HFFc6 (cell line): ENCODE measurements around the gene LRRC8A. TPM values are rescaled to one million over a fixed set of nuclear protein-coding genes. Genes with fewer than 3 reads are reported as not detected.
A peak's percentile ranks its signal among the peaks of the same experiment; 100 is the strongest.

Experiments
- DNase-seq: peaks from one replicate; pipeline ENCODE4 v3.0.0-alpha.2; 2018
- H3K27ac Mint-ChIP-seq: 2 replicates; pipeline ENCODE4 v1.8.0; 2020; ENCODE audit warnings: mild to moderate bottlenecking, mixed read lengths
- H3K27me3 Mint-ChIP-seq: 2 replicates; pipeline ENCODE4 v1.8.0; 2021; ENCODE audit warnings: mild to moderate bottlenecking, moderate library complexity, mixed read lengths; ENCODE audit not compliant: insufficient read depth
- H3K36me3 Mint-ChIP-seq: 2 replicates; pipeline ENCODE4 v1.8.0; 2021; ENCODE audit warnings: low read depth, mixed read lengths
- H3K4me1 Mint-ChIP-seq: 2 replicates; pipeline ENCODE4 v1.8.0; 2020; ENCODE audit warnings: low read depth, mixed read lengths
- H3K4me3 Mint-ChIP-seq: 2 replicates; pipeline ENCODE4 v1.8.0; 2020; ENCODE audit warnings: mild to moderate bottlenecking, moderate library complexity, mixed read lengths
- H3K9me3 Mint-ChIP-seq: 2 replicates; pipeline ENCODE4 v1.8.0; 2020; ENCODE audit warnings: mild to moderate bottlenecking, mixed read lengths
- CTCF ChIP-seq: fragments of 200-600 bp; sonication (generic); IDR thresholded peaks from 2 replicates; pipeline ENCODE4 v1.5.0; 2021; ENCODE audit warnings: antibody characterized with exemption, mild to moderate bottlenecking
- total RNA-seq, 6 experiments: library from RNA; stranded (reverse); fragmentation: NEBNext Ultra II Directional; extraction: Animal tissue kit (Norgen Biotek cat#: 25700); gene quantifications; 2 replicates in 1 of 6; 3 replicates in 5 of 6; pipeline ENCODE4 v1.2.3, GENCODE V29; 2021

The LRRC8A gene
- total RNA-seq, 6 experiments from 2014 or later = 37.8 to 51.9 (median 39.6) TPM

- no peak for TF ChIP-seq CTCF
- peaks cover 43% of the 10 kb centered on the region for H3K36me3 Mint-ChIP-seq
- H3K4me1 Mint-ChIP-seq = peaks cover 54% of the 10 kb centered on the region
- peaks cover 6% of the 10 kb centered on the region for H3K27me3 Mint-ChIP-seq
- peak overlapping the region; percentile 95 for H3K27ac Mint-ChIP-seq
- peak overlapping the region; percentile 77 for H3K4me3 Mint-ChIP-seq
- DNase-seq = peak; percentile 82
- no peaks in the 10 kb centered on the region for H3K9me3 Mint-ChIP-seq
Measured at GRCh38 chr9:128912270-128912853, 30.4 kb downstream of the LRRC8A start.

DNA sequence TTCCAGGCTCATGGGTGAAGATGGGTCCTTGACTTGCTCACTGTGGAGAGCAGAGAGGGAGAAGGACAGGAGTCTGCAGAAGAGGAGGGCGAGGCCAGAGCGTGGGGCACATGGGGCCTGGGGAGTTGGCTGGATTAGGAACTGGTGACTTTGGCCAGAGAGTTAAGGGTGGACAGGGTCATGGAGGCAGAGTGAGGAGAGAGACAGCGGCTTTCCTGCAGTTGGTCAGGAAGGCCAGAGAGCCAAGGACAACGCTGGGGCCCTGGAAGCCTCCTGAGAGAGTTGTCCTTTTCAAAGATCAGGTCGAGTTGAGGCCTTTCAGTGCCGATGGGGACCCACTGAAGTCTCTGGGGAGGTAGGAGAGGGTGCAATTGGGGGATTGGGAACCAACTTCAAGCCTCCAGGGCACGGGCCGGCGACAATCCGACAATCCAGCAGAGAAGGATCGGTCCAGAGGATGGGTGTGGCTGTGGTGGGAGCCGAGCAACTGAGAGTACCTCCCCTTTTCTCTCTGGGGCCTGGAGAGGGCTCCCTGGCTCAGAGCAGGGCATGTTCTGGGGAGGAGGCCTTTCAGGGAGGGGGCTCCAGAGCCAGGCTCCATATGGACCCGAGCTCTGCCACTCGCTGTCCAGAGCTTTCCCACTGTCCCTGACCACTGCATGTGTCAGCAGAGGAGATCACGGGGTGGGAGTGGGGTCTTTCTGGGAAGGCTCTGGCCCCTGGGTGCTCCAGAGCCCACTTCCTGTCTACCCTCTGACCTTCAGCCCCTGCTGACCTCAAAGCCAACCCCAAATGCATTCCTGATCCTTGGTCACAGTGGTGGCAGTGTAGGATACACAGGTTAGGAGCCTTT is 31.3 kb downstream of the LRRC8A start:
- Mint-ChIP-seq H3K4me3 (peak overlapping the region; percentile 77), H3K9me3 (no peaks in the 10 kb centered on the region), H3K4me1 (peaks cover 61% of the 10 kb centered on the region), H3K27ac (peak overlapping the region; percentile 95), H3K36me3 (peaks cover 42% of the 10 kb centered on the region), H3K27me3 (peaks cover 6% of the 10 kb centered on the region)
- TF ChIP-seq CTCF = no peak
- DNase-seq = no peak

GRCh38 chr9:128913995-128914772 is 32.3 kb downstream of the LRRC8A start:
- DNase-seq = no peak
- no peak for TF ChIP-seq CTCF
- Mint-ChIP-seq H3K4me3 (no peak overlapping the region), H3K27ac (peak overlapping the region; percentile 95; the same call in 1 of the 2 replicates), H3K36me3 (peaks cover 33% of the 10 kb centered on the region), H3K27me3 (peaks cover 4% of the 10 kb centered on the region), H3K4me1 (peaks cover 65% of the 10 kb centered on the region), H3K9me3 (no peaks in the 10 kb centered on the region)

GRCh38 chr9:128916204-128916603 is 34.3 kb downstream of the LRRC8A start:
- TF ChIP-seq CTCF = no peak
- peaks cover 66% of the 10 kb centered on the region for H3K4me1 Mint-ChIP-seq
- DNase-seq = peak; percentile 55
- peak overlapping the region; percentile 81 for H3K27ac Mint-ChIP-seq
- H3K4me3 Mint-ChIP-seq = no peak overlapping the region
- no peaks in the 10 kb centered on the region for H3K9me3 Mint-ChIP-seq
- peaks cover 3% of the 10 kb centered on the region for H3K27me3 Mint-ChIP-seq
- H3K36me3 Mint-ChIP-seq = peaks cover 25% of the 10 kb centered on the region

DNA sequence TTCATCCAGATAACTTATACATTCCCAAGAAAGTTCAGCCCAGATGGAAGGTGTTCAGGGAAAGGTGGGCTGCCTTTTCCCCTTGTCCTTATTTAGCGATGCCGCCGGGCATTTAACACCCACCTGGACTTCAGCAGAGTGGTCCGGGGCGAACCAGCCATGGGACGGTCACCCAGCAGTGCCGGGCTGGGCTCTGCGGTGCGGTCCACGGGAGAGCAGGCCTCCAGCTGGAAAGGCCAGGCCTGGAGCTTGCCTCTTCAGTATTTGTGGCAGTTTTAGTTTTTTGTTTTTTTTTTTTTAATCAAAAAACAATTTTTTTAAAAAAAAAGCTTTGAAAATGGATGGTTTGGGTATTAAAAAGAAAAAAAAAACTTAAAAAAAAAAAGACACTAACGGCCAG is 34.8 kb downstream of the LRRC8A start:
- Mint-ChIP-seq H3K4me3 (peak overlapping the region; percentile 23; the same call in 1 of the 2 replicates), H3K27ac (peak overlapping the region; percentile 87), H3K27me3 (peaks cover 3% of the 10 kb centered on the region), H3K36me3 (peaks cover 25% of the 10 kb centered on the region), H3K4me1 (peaks cover 65% of the 10 kb centered on the region), H3K9me3 (no peaks in the 10 kb centered on the region)
- no peak for TF ChIP-seq CTCF
- no peak for DNase-seq
